SIG-M5 treated with dmso at 0.1 percent for 504 hours (cell line): Measurements from ENCODE around the gene CFC1.
"Not testable (repeated sequence)": the region's sequence is repeated elsewhere in the genome, so short reads cannot be mapped to it uniquely, and the experiment has no call there.

ENCODE experiments used
- DNase-seq: peaks from one replicate; lab custom pipeline; 2025; ENCODE audit not compliant: unreplicated experiment; lab: John Stamatoyannopoulos, UW

CFC1 gene

GRCh38 chr2:130584726-130585125, 14.6 kb downstream of the CFC1 start:
- not testable (repeated sequence) for DNase-seq

- not testable (repeated sequence) for DNase-seq
Measured at GRCh38 chr2:130583582-130583981, 15.8 kb downstream of the CFC1 start.

- not testable (repeated sequence) for DNase-seq
Measured at GRCh38 chr2:130582970-130583369, 16.4 kb downstream of the CFC1 start.

GRCh38 chr2:130581491-130581890, 17.9 kb downstream of the CFC1 start:
- DNase-seq = not testable (repeated sequence)

GRCh38 chr2:130579121-130579520, 20.3 kb downstream of the CFC1 start:
- DNase-seq = not testable (repeated sequence)

- not testable (repeated sequence) for DNase-seq
Measured at GRCh38 chr2:130577559-130577958, 21.8 kb downstream of the CFC1 start.

GRCh38 chr2:130576209-130576784, 23.1 kb downstream of the CFC1 start:
- DNase-seq = not testable (repeated sequence)

- DNase-seq = not testable (repeated sequence)
Measured at GRCh38 chr2:130574230-130574629, 25.1 kb downstream of the CFC1 start.

GRCh38 chr2:130571929-130572328, 27.4 kb downstream of the CFC1 start:
- DNase-seq = not testable (repeated sequence)

- DNase-seq = not testable (repeated sequence)
Measured at GRCh38 chr2:130566165-130566564, 33.2 kb downstream of the CFC1 start.

- not testable (repeated sequence) for DNase-seq
Measured at GRCh38 chr2:130556441-130556840, 42.9 kb downstream of the CFC1 start.

GRCh38 chr2:130554178-130554577, 45.2 kb downstream of the CFC1 start:
- not testable (repeated sequence) for DNase-seq

- not testable (repeated sequence) for DNase-seq
Measured at GRCh38 chr2:130549475-130549874, 49.9 kb downstream of the CFC1 start.

- not testable (repeated sequence) for DNase-seq
Measured at GRCh38 chr2:130548418-130548817, 51.0 kb downstream of the CFC1 start.

GRCh38 chr2:130544978-130545377, 54.4 kb downstream of the CFC1 start:
- DNase-seq = not testable (repeated sequence)

- DNase-seq = not testable (repeated sequence)
Measured at GRCh38 chr2:130543785-130544528, 55.4 kb downstream of the CFC1 start.

- not testable (repeated sequence) for DNase-seq
Measured at GRCh38 chr2:130542789-130543188, 56.6 kb downstream of the CFC1 start.
